ENCODE measurements around the gene IRF3.

IRF3 gene

GRCh38 chr19:49687150-49687549, 21.5 kb upstream of the IRF3 start:
- no peak for DNase-seq

GRCh38 chr19:49686503-49687088, 20.9 kb upstream of the IRF3 start:
- no peak for DNase-seq

GRCh38 chr19:49685845-49686332, 20.2 kb upstream of the IRF3 start:
- DNase-seq: no peak

- DNase-seq: no peak
These were observed 19.4 kb upstream of the IRF3 start for GRCh38 chr19:49684983-49685553.

GRCh38 chr19:49684251-49684982, 18.8 kb upstream of the IRF3 start:
- DNase-seq: no peak

GRCh38 chr19:49683814-49684250, 18.2 kb upstream of the IRF3 start:
- no peak for DNase-seq

GRCh38 chr19:49682274-49682673, 16.6 kb upstream of the IRF3 start:
- DNase-seq: no peak

GRCh38 chr19:49681830-49682229, 16.2 kb upstream of the IRF3 start:
- DNase-seq: no peak

- peak; percentile 97 to 99 for DNase-seq
These were observed 15.0 kb upstream of the IRF3 start for GRCh38 chr19:49680421-49681351.

- DNase-seq: no peak
These were observed 14.2 kb upstream of the IRF3 start for GRCh38 chr19:49679771-49680413.

- no peak for DNase-seq
These were observed 13.5 kb upstream of the IRF3 start for GRCh38 chr19:49678985-49679770.

- peak; percentile 71 to 73 for DNase-seq
These were observed 12.4 kb upstream of the IRF3 start for GRCh38 chr19:49677901-49678674.

GRCh38 chr19:49677231-49677900, 11.7 kb upstream of the IRF3 start, which contains the start of gene PRMT1:
Gene PRMT1, plus strand, starts transcription at chr19:49677271. Its CDS starts 10 bp downstream, at chr19:49677281.
- peak; percentile 36 to 39 for DNase-seq

GRCh38 chr19:49676784-49677230, 11.2 kb upstream of the IRF3 start:
- DNase-seq: peak; percentile 98 to 99

- peak; percentile 20 to 34 for DNase-seq
These were observed 10.6 kb upstream of the IRF3 start for GRCh38 chr19:49676136-49676783.

- peak; percentile 72 to 79 for DNase-seq
These were observed 6.7 kb upstream of the IRF3 start for GRCh38 chr19:49672131-49672919.

- DNase-seq: no peak
These were observed 3.9 kb upstream of the IRF3 start for GRCh38 chr19:49669516-49669915.

GRCh38 chr19:49667473-49667872, 1.8 kb upstream of the IRF3 start:
- DNase-seq: no peak

- no peak for DNase-seq
These were observed 425 bp upstream of the IRF3 start for GRCh38 chr19:49666120-49666444.
